GM06990 (cell line): ENCODE measurements around the gene TMEM101.
"Not testable (repeated sequence)": the region's sequence is repeated elsewhere in the genome, so short reads cannot be mapped to it uniquely, and the experiment has no call there.

Source experiments
- DNase-seq: peaks from one replicate; pipeline ENCODE4 v3.0.0-alpha.2; 2011; ENCODE audit not compliant: insufficient read length; ENCODE audit errors: extremely low read depth
- H3K27me3 ChIP-seq: replicated peaks from 2 replicates; pipeline ENCODE4 v1.6.0; 2011; ENCODE audit warnings: low read length; ENCODE audit not compliant: control insufficient read depth, insufficient read depth
- H3K36me3 ChIP-seq: 2 replicates; pipeline ENCODE4 v1.5.1; 2011; ENCODE audit warnings: low read length; ENCODE audit not compliant: control insufficient read depth, insufficient read depth
- H3K4me3 ChIP-seq: replicated peaks from 2 replicates; pipeline ENCODE4 v1.5.1; 2011; ENCODE audit warnings: low read depth, mild to moderate bottlenecking, control low read depth, low read length
- CTCF ChIP-seq: IDR thresholded peaks from 2 replicates; pipeline ENCODE4 v1.5.1; 2011; ENCODE audit warnings: low read length, control low read depth, mild to moderate bottlenecking, inconsistent platforms; ENCODE audit not compliant: insufficient read depth, poor library complexity, severe bottlenecking

TMEM101 gene

GRCh38 chr17:43976963-43977837 lies 37.6 kb downstream of the TMEM101 start:
- no peak for TF ChIP-seq CTCF
- Histone ChIP-seq H3K27me3 (peaks cover 1% of the 10 kb centered on the region; the same call in 1 of the 2 replicates), H3K36me3 (no peaks in the 10 kb centered on the region), H3K4me3 (no peak overlapping the region)
- no peak for DNase-seq

GRCh38 chr17:43975898-43976297 lies 38.9 kb downstream of the TMEM101 start:
- H3K36me3 ChIP-seq: no peaks in the 10 kb centered on the region
- DNase-seq: no peak
- no peaks in the 10 kb centered on the region for H3K27me3 ChIP-seq
- no peak for TF ChIP-seq CTCF
- H3K4me3 ChIP-seq: no peak overlapping the region

GRCh38 chr17:43974382-43975266 lies 40.1 kb downstream of the TMEM101 start:
- H3K36me3 ChIP-seq: no peaks in the 10 kb centered on the region
- no peak for TF ChIP-seq CTCF
- H3K27me3 ChIP-seq: no peaks in the 10 kb centered on the region
- no peak overlapping the region for H3K4me3 ChIP-seq
- no peak for DNase-seq

- H3K36me3 ChIP-seq, DNase-seq, H3K4me3 ChIP-seq, H3K27me3 ChIP-seq: not testable (repeated sequence)
These were observed 42.1 kb downstream of the TMEM101 start for GRCh38 chr17:43972444-43973212.

GRCh38 chr17:43971436-43971835 lies 43.3 kb downstream of the TMEM101 start:
- H3K27me3 ChIP-seq, H3K4me3 ChIP-seq, DNase-seq: not testable (repeated sequence)

GRCh38 chr17:43970366-43970765 lies 44.4 kb downstream of the TMEM101 start:
- H3K4me3 ChIP-seq: no peak overlapping the region
- H3K27me3 ChIP-seq: no peaks in the 10 kb centered on the region
- TF ChIP-seq CTCF: no peak
- no peaks in the 10 kb centered on the region for H3K36me3 ChIP-seq
- no peak for DNase-seq

More at GRCh38 chr17:43971436-43971835, 43.3 kb downstream of the TMEM101 start:
- H3K36me3 ChIP-seq: not testable (repeated sequence)
